Smooth muscle cell of the brain vasculature (primary cell): Measurements from ENCODE around the gene CLSTN2.

Experiments
- DNase-seq: peaks from one replicate; pipeline ENCODE4 v3.0.0-alpha.2; 2012; ENCODE audit warnings: low read depth, low spot score

CLSTN2 gene

DNA sequence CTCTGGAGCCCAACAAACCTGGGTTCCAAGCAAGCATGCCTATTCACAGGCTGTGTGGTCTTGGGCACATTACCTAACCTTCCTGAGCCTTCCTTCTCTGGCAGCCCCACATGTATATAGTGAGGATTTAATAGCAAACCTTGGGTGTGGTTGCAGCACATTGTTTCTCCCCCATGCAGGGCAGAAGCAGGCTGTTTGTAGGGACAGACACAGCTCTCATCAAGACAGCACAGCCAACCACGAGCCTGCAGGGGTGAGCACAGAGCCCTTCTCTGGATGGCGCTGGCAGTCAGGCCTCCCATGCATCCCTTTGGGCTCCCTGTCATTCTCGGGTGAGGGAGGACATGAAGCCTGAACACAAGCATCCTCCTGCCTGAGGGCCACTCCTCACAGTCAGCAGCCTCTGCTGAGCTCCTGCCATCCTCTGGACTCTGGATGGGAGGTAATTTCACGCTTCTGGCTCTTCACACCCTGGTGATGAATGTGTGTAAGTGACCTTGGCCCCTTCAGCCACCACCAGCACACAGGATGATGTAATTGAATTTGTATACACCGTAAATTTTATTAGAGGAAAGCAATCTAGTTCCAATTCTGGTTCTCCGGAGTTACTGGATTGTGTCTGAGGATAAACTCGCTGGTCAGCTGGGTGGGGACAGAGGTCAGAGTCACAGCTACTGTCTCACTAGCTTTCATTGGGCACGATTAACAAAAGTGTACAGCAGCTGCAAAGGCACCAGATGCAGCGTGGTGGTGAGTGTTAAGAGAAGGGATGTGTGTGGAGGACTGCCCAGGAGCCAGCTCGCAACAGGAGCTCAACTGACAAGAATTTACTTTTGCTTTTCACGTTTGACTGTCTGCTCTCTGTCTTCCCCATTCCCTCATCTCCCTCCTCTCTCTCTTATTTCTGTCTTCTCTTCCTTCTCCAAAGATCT is 118.1 kb downstream of the CLSTN2 start:
- no peak for DNase-seq

DNA sequence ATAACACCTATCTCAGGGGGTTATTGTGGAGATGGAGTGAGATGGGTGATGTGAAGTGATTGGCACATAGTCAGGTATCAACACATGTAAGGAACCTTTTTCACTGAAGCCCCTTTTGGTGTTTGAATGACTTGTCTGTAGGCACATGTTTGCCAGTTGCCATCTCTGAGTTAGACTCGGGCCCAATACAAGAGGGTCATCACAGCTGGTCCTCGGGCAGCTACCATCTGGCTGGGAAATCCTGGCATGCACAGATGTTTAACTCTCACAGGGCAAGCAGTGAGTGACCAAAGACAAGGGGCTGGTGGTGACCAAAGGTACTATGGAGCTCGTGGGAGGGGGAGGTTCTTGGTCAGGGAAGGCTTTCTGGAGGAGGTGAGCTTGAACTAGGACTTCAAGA is 118.8 kb downstream of the CLSTN2 start:
- no peak for DNase-seq

DNA sequence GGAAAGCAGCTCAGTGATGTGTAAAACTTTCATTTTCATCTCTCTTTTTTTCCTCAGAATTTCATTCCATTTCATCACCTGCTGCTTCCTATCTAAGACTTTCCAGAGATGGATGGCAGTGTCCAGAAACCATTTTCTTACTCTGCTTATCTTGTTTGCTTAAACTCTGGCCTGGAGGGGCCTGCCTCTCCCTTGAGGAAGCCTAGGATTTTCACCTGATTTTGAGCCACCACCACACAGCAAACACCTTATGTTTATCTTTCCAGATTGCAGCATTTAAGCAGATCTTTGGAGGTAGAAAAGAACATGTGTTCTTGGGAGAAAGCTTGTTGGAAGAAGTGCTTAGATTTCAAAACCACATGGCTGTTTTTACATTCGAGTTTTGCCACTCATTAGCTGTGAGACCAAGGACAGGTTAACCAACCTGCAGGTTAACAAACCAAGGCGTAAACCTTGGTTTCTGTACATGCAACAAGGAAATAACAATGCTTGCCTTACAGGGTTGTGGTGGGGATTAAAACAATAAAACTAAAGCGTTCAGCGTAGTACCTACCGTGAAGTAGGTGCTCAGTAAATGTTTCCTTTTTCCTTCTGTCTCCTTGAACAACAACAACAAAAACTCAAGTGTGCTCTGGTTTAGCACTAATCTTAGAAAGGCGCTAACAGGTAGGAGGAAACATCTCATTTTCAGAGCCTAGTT is 120.3 kb downstream of the CLSTN2 start:
- DNase-seq: no peak

DNA sequence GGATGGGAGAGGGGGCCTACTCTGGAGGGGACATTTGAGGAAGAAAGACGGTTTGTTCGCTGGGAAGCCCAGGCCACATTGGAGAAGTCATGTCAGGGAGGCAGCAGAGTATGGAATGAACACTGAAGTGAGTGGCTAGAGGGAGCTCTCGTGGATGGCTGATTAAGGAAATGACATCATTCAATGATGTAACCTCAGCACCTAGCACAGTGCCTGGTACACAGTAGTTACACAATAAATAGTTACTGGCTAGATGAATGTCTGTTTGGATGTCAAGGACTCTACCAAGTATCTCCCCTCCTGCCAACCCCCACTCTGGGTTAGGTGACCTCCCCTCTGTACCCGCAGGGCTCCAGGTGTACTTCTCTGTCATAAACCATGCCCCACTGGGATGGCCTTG is 121.1 kb downstream of the CLSTN2 start:
- no peak for DNase-seq

DNA sequence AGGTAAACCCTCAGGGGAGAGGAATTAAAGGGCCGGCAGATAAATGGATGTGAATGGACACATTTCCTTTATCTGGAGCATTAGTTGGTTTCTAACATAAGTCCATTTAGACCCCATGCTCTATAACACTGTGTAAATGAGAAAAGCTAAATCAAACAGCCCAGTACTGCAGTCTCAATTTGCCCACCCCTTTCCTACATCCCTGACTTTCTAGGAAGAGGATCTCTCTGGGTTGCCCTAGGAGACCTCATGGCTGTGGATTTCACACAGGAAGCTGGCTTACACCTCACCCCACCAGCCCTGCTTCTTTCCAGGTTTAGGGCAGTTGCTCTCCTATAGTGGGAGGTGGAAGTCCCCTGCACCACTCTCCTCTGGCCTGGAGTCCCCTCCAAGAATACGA is 126.2 kb downstream of the CLSTN2 start:
- no peak for DNase-seq

DNA sequence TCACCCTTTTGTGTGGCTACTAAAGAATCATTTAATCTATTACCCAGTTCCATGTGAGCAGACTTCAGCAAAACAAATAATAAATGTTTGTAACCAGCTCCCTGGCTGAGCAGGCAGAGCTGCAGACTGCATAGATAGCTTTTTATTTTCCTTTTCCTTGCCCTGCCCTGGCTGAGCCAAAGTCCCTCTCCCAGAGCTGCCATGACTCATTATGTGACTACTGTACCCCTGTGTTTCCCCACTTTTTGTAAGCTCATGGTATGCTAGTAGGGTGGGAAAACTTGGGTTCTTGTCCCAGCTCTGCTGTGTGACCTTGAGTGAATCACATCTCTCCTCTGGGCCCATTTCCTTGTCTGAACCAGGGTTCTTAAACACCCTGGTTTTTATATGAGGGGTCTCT is 127.5 kb downstream of the CLSTN2 start:
- DNase-seq: no peak

DNA sequence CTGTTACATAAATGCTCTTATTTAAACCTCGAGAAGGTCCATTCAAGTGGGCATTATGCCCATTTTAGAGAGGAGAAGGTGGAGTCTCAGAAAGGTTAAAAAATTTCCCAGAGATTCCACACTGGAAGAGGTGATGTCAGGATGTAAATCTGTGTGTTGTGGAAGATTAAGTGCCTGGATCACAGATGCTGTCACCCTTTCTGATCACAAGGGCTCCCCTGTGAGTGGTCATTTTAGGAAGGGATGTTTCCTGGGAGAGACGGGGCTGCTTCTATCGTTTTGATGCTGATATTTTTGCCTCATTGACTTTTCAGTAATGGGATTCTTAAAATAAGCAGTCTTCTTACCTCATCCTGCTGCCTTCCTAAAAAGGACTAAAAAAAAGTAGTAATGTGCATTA is 132.5 kb downstream of the CLSTN2 start:
- no peak for DNase-seq

DNA sequence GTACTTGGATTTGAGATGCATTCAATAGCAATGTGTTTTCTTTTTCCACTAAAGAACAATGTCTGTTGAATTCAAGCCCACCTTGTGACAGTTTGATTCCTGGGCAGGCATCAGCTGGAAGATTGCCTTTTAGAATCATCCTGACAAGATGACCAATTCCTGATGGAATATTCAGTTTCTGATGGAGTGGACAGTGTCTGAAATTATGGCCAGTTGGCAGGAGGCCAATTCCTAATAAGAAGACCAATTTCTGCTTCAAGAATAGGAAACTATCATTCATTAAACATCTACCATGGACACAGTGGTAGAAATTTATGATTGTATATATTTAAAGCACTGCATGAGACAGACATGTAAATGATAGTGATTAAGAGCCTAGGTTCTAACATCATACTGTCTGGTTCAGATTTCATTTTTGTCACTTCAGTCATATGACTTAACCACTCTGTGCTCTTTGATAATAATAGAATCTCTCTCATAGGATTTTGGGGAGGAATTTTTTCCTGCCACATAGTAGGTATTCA is 133.6 kb downstream of the CLSTN2 start:
- DNase-seq: no peak

DNA sequence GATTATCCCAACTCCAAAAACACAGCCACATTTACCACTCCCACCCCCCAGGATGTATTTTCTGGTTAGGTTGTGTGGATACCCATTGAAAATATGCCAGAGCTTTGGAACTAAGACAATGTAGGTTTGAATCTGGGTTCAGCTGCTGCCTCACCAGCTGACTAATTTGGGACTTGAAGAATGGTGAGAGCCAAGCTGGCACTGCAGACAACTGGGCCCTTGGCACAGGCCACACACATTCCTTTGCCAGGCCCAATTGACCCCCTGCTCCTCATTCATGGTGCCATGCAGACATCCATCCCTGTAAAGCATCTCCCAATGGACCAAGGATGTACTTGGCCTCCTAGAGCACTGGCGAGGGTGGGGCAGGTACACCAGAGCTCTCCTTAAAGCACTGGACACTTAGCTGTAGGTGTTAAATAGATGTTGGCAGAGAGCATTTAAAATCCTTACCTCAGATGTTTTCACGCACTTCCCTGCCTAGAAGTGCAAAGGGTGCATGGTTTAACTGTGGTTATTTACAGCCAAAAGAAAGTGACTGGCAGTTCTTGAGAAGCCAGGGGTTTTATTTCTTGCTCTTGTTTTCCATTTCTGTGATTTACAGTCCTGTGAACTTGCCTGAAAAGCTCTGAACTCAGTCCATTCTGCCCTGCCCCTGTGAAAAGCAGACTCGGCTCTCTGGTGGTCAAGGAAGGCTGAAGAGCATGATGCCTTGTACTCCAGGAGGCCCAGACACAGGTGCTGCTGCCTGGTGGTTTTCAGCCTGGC is 138.5 kb downstream of the CLSTN2 start:
- no peak for DNase-seq

DNA sequence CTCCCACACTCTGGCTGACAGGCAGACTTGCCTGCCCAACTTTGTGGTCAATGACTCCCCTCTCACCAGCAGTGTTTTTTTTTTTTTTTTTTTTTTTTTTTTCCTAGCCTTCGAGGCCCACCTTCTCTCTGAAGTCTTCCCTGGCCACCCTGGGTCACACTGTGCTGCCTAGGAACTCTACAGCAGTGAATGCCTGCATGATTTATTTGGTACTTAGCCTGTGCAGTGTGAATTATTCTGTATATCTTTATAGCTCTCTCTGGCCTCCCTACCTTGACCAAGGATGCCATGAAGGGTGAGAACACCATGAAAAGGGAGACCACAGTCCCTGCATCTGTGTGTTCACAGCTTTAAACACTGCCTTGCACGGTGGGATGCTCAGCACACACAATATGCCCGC is 141.6 kb downstream of the CLSTN2 start:
- no peak for DNase-seq

DNA sequence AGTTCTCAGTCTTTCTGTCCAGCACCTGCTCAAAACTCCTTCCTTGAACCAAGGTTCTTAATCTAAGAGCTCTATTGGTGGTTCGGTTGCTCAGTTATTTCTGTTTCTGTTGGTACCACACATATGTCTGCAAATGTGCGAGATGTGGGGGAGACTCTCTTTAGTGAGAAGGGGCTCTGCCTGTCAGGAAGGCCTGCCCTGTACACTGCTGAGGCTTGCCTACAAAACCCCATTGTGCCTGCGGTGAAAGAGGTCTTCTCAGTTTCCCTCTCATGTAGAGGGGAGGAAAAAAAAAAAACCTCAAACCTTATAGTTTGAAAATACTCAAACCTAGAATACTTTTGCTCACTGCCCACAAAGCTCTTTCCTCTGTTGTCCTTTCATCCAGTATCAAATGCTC is 142.4 kb downstream of the CLSTN2 start:
- no peak for DNase-seq

DNA sequence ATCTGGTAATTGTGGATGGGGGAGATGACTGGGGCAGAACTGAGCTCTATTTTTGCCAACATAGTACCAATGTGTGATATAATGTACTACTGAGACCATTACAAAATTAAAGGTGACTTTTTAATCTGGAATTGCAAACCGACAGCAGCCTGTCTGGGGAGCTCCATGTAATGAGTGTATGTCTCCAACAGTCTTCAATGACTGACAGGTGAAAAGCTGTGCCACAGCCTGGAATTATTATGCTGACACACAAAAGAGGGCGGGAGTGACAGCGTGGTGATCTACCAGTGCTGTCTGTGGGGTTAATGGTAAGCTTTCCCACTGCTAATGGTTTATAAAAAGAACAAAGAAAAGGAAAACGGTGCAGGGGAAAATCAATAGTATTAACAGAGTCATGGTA is 143.4 kb downstream of the CLSTN2 start:
- DNase-seq: no peak

DNA sequence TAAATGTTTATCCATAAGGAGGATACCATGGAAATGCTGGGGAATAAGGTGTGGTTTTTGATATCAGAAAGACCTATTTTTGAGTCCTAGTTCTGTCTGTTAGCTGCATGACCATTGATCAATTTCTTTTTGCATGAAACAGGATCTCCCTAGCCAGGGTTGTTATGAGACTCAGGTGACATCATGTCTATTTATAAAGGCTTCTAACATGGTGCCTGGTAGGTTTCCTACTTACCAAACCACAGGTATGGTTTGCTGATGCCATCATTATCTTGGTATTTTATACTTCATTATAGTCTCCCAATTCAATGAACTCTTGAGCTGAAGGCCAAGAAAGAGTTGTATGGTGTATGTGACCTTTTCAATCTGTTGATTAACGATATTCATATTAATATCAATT is 144.0 kb downstream of the CLSTN2 start:
- DNase-seq: no peak

DNA sequence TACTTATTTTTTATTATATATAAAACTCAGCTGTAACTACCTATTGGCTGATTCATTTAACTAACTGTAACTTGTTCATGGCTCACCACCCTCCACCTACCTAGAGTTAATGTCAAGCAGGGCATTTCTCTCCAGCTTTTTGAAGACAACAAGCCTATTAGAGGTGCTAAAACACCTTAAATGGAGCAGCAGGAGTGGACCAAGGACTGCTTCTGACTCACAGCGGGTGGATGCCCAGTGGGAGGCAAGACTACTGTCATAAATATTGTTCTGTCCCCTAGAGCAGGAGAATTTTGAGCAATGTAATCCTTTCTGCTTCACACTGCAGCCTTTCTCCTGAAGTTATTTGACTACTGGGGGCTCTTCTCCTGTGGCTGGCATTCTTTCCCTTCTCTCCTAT is 146.9 kb downstream of the CLSTN2 start:
- DNase-seq: no peak

DNA sequence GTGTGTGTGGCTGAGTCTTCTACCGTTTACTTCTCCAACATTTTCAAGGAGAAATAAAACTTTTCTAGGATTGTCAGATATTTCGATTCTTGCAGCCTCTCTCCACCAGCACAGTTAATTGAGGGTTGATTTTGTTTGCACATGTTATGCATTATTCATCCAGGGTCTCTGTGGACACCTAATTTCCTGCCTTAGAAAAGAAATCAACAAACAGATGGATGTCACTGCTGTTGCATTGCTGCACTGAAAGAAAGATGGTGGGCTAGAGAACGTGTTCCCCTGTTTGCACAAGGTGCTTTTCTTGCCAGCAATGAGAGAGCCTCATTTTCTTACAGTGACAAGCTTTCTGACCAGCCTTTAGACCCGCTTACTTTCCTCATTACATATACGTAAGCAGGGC is 150.0 kb downstream of the CLSTN2 start:
- DNase-seq: no peak

DNA sequence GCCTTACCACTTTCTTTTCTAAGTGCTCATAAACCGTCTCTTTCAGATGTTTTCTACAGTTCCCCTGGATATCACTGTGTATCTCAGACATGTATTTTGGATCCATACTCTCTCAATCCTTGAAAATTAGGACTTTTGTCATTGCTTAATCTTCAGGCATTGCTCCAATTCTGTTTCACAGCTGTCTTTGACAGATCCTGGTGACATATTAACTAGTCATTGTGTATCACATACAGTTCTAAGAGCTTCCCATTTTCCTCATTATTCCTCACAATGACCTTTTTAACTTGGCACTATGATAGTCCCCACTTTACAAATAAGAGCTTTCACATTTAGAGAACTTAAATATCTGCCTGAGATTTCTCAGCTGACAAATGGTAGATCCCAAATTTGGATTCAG is 151.7 kb downstream of the CLSTN2 start:
- DNase-seq: no peak

DNA sequence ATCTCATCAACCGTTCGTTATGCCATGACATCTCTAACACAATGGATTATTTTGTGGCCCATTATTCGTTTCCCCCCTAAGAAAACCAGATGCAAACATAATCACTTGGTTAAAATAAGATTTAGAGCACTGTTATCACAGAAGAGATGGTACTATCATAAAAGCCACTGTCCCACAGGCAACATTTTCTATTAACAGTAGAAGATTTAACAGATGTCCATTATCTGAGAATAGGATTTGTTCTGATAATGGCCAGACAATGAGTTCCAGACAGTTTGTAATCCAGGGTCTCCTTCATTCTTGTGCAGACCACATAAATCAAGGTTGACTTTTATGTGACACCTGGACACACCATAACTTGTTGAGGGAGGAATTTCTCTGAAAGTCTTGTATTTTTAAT is 153.1 kb downstream of the CLSTN2 start:
- DNase-seq: no peak

DNA sequence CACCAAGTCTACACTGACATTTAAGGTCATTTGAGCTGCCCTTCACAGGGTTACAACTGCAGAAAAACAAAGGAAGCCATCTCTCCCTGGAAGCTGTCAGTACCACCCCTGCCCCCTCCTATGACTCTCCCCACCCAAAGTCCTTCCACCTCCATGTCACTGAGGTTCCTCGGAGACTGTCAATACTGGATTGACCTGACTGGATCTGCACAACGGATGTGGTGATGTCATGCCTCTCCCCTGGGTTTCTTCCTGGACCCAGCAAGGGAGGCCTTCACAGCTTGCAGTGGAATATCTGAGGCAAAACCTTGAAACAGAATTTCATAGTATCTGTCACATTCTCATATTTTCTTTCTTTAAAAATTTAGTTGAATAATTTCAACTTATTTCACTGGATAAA is 153.5 kb downstream of the CLSTN2 start:
- no peak for DNase-seq

DNA sequence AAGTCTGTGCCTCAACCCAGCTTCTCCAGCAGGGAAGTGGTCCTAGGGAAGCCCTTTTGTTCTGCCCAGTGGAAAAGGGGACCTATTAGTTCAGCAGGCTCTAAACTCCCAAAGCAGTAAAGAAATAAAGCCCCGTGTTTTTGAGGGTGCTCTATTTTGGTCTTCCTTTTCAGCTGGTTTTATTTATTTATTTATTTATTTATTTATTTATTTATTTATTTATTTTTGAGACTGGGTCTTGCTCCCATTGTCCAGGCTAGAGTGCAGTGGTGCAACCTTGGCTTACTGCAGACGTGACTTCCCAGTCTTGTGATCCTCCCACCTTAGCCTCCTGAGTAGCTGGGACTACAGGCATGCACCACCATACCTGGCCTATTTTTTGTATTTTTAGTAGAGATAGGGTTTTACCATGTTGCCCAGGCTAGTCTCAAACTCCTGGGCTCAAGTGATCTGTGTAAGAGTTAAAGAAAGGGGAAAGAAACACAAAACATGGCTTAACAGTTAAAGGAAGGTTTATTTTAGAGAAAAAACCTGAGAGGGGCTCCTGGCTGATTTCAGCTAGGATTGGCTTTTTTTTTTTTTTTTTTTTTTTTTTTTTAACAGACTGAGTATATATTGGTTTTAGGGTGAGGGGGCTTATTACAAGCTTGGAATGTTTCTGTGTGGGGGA is 154.6 kb downstream of the CLSTN2 start:
- DNase-seq: no peak

DNA sequence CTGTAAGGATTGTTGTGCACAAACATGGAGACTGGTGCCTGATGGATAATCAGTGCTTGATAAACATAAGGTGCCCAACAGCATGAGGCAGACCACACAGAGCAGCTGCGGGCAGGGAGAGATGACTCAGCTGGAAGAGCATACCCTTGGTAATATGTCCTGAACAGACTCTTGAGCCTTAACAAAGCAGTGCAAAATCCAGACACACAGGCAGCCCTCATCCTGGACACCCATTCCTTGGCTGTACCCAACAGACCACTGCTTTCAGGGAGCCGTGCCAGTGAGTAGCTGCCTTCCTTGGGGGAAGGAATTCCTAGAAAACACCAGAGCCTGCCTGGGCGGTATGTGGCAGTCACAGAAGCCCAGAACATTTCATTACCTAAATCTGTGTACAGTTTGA is 156.2 kb downstream of the CLSTN2 start:
- peak; percentile 2 for DNase-seq

DNA sequence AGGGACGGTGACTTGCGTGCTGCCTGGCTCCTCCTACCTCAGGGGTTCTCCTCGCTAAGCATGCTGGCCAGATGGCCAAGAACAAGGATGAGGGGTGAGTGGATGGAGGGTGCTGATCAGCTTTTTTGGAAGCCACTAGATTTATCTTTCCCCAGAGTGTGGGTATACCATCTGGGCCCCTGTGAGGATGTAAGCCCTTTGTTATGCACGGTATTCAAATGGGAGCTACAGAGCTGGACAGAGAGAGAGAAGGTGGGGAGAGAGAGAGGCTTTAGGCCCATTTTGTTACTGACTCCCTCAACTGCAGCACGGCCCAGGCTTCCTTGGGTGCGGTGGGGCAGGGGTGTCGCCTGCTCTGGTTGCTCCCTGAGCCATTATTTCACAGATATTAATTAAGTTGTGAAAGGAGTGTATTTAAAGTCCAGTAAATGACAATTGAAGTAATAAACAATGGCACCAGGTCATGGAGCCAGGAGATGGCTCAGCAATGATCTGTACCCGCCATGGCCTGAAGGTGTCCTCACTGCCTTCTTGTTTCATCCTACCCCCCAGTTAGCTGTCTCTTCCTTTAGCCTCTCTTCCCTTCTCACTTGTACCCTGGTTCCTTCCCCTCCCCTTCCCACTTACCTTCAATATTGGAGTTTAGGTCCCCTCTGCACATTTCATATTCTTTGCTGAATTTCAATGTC is 158.0 kb downstream of the CLSTN2 start:
- no peak for DNase-seq
